CD4-positive, alpha-beta T cell treated with Interferon gamma for 1 hour (primary cell): ENCODE results near the gene FAM81B.

Experiments used
- DNase-seq: peaks from one replicate; pipeline ENCODE4 v3.0.0-alpha.2; 2020

The FAM81B gene

DNA sequence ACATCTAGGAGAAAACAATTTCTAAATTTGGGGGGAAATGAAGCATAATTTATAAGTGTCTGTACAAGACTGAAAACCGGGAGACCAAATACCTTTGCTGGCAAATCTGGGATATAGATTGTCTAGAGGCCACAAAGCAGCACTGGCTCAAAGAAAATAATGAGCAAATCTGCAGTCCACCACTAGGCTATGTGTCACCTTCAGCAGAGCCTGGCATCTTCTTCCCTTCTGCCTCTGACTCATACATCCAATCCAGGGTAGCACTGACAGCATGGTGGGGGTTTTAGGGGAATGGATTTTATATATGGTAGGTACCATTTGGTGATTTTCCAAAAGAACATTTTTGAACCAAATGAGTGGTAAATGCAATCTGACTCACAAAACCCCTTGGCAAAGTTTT lies 12.8 kb downstream of the FAM81B start:
- no peak for DNase-seq

- no peak for DNase-seq
These were observed 15.4 kb downstream of the FAM81B start for GRCh38 chr5:95406426-95407090.

DNA sequence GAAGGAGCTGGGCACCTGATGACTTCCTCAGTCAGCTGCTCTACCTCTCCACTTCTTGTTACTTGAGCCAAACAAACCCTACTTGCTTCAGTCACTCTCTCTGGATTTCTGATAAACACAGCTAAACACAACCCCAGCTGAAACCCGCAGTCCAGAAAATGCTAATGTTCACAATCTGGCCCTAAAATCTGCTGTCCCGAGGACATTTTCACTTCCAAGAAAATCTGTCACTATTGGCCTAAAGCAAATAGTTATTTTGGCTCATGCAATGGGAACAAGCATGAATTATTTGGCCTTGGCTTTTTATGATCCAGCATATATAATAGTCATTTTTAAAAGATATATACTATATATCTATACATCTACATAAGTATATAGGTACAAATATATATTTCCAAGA lies 19.1 kb downstream of the FAM81B start:
- no peak for DNase-seq

GRCh38 chr5:95411474-95411873 lies 20.3 kb downstream of the FAM81B start:
- no peak for DNase-seq

- no peak for DNase-seq
These were observed 23.3 kb downstream of the FAM81B start for GRCh38 chr5:95414451-95414850.

DNA sequence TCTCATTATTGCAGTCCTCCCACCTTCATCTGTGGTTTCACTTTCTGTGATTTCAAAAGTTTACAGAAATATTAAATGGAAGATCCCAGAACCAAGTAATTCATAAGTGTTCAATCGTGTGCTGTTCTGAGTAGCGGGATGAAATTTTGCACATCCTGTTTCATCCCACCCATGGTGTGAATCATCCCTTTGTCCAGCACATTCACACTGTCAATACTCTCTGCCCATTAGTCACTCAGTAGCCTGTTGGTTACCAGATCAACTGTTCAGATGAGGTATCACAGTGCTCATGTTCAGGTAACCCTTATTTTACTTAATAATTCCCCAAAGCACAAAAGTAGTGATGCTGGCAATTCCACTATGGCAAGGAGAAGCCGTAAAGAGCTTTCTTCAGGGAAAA lies 26.8 kb downstream of the FAM81B start:
- no peak for DNase-seq

DNA sequence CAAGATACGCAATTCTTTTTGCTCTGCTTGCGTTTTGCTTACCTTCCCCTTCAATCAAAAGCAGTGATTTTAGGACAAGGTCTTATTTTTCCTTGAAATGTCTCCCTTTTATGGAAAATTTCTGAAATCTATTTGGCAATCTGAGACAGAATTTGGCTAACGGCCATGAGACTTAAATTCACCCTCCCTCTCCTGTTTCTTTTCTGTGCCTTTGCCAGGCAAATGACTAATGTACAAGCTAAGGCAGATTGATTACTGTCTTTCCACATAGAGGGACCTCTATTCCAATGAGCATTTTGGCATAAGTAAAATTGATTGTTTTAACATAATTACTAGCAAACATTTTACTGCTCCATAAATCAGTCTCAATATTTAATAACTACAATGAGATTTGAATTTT lies 31.7 kb downstream of the FAM81B start:
- DNase-seq: no peak

- no peak for DNase-seq
These were observed 32.9 kb downstream of the FAM81B start for GRCh38 chr5:95424016-95424415.

DNA sequence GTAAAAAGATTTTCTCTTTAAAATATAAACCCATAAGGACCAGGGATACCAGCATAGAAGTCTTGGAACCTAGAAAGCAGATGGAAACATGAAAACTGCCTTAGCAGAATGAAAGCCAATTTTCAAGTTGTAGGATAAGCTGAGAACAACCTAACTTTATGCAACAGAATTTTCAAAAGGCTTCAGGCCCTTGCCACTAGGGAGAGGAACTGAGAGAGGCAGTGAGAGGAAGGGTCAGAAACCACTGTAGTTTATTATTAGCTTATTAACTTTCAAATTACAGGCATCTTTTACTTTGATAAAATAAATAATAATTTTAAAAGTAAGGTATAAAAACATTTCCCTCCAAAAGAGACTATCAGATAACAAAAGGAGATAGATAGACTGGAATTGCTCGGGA lies 33.4 kb downstream of the FAM81B start:
- no peak for DNase-seq

GRCh38 chr5:95426227-95426626 lies 35.1 kb downstream of the FAM81B start:
- no peak for DNase-seq

GRCh38 chr5:95432779-95433178 lies 41.6 kb downstream of the FAM81B start:
- DNase-seq: no peak

DNA sequence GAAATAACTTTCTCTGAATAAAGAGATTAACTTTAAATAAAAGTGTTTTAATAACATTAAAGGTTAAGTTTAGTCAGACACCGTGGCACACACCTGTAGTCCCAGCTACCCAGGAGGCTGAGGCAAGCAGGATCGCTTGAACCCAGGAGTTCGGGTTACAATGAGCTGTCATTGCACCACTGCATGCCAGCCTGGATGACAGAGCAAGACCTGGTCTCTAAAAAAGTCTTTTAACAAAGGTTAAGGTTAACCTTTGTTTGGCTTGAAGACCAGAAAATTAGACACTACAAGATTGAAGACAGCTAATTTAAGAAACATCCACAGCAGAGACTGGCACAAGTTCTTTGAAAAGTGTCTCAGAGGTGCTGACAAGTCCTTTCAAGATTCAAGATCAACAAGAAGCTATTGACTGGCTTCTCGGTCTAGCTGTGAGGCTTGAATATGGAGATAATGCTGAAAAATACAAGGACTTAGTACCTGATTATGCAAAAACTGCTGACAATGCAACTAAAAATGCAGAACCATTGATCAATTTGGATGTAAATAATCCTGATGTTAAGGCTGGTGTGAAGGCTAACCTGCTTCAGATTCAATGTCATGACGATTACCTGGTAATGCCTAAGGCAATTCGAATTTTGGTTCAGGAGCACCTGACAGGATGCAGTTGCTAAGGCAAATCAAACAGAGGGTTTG lies 48.8 kb downstream of the FAM81B start:
- DNase-seq: no peak

DNA sequence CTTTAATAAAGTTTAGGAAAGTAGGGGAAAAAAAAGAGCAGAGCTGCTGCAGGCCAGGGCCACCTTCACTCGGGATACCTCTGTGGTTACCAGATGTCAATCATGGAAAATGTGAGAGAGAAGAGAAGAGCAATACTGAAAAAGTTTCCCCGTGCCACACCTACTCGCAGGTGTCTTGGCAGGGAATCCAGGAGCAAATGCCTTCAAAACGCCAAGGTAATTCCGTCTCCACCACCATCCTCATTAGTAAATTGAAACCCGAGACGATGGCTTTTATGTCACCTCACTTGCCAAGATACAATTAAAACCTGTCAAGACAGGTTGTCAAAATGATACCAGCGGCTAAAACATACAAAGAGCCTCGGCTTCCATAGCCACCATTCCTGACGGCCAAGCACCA lies 49.7 kb downstream of the FAM81B start:
- DNase-seq: no peak

DNA sequence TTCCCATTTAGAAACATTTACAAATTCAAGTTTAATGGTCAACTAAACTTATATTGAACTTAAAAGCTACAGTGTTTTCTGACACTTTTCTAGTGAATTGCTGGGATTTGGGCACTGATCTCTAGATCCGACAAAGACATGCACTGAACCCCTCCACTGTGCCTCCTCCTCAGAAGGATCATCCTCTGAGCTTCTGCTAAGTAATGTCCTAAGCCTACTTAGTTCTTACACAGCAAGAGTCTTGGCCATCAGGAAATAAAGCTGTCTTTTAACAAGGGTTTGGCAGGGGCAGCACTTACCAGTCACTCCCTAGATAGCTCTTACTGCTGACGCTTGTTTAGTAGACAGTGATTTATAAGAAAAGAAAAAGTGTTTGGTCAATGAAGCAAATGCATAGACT lies 50.5 kb downstream of the FAM81B start:
- DNase-seq: no peak

DNA sequence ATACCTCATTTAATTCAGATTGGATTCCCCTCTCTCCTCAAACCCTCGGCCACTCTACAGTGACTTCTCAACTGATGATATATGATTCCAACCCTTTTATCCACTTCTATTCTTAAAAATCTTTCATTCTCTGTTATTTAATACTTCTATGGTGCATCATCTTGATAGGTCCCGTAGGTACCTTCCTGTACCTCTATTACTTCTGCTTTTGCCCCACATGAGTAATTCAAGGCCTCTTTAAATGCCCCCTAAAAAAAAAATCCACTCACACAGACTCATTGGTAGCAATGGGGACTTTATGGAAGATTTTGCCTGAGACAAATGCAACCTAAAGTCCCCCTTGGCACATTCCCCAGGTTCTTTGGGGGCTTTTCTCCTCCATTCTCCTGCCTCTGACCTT lies 54.3 kb downstream of the FAM81B start:
- DNase-seq: no peak

DNA sequence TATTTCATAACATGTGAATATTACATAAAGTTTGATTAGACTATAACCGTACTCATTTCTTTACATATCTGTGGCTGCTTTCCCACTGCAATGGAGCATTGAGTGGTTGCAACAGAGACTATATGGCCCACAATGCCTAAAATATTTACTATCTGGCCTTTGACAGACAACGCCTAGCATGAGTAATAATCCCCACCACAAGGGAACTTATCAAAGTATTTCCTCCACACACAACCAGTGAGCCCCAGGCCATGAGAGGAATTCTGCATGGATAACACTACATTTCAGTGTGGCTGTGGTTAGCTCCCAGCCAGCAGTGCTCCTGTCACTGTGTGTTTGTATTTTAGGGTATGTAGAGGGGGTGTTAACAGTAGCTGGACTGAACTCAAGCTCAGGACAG lies 54.8 kb downstream of the FAM81B start:
- DNase-seq: no peak

DNA sequence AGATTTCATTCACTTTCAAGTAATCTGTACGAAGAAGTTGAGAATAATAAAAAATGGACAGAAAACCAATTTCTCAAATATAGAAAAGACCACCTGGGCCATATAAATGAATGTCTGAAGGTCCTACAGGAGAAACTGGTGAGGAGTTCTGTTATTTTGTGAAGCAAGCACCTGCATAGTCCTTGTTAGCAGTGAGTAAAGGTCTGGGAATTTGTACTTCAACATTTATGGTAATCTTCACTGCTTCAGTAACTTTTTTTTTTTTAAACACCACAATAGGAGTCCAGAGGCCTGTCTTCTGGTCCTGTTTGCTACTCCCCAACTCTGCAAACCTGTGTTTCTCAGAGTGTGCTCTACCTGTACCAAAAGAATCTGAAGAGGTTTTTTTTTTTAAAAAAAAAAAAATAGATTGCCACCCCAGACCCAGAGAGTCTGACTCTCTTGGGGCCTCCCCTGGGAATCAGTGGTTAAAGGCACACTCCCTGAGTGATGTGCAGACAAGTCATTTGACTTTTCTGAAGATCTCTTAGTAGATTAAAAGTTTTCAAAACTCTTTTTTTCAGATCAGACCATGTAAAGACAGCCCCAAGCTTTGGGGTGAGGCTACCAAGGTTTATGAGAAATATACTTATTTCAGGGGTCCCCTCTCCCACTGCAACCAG lies 55.5 kb downstream of the FAM81B start:
- no peak for DNase-seq

DNA sequence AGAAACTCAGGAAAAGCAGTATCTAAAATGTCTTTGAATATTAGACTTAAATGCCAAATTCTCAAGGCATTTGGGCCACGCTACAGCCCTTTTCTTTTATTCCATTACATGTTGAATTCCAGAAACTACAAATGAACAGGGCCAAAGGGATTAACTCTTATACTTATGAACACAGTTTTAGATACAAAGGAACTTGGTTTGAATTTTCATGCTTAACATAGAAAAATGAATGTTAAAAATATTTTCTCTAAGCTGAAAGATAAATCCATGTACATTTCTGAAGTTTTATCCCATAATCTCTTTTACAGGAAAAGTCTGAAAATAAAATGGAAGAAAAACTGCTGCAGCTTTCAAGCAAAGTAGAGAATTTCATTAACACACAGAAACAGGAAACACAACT lies 56.8 kb downstream of the FAM81B start:
- no peak for DNase-seq

DNA sequence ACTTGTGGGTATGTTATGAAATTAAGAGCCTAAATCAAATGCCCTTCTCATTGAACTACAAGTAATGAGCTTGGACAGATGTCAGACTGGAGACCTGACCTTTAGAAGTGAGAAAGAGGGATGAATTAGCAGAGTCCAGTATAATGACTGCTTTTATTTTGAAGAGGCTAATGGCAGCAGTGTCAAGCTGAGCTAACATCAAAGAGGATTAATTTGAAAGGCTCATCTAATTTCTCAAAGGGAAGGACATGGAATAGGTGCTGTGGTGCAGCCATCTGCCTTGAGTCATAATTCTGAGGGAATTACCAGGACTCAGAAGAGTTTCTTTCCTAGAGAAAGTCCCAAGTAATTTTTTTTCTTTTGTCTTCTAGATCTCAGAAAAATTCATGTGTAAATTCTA lies 57.6 kb downstream of the FAM81B start:
- DNase-seq: no peak

- DNase-seq: no peak
These were observed 58.3 kb downstream of the FAM81B start for GRCh38 chr5:95449460-95449859.

DNA sequence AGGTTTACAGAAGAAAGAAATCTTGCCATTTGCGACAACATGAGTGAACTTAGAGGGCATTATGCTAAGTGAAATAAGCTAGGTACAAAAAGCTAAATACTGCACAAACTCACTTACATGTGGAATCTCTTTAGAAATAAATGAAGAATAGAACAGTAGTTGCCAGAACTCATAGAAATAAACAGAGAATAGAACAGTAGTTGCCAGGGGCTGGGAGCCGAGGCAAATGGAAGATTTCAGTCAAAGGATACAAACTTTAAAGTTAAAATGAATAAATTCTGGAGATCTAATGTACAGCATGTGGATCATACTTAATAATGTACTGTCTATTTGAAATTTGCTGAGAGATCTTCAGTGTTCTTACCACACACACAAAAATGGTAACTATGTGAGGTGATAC lies 63.4 kb downstream of the FAM81B start:
- DNase-seq: no peak

- no peak for DNase-seq
These were observed 69.5 kb downstream of the FAM81B start for GRCh38 chr5:95460665-95461064.

GRCh38 chr5:95471487-95471886 lies 80.3 kb downstream of the FAM81B start:
- DNase-seq: no peak

DNA sequence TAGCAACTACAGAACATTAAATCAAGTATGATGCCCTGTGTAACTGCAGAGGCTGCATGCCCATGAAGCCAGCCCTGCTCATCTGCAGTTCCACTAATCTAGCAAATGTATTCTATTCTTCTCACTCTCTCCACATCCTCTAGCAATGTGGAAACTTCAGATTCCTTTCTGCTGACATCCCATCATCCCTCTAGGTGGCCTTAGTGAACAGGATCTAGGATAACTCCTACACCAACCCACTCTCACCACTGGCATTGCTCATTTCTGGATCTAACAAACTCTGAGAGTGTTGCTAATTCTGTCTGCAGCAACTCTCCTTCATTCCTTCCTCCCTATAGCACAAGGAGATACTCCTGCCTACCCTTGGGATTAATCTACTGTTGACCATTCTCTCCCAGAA lies 80.8 kb downstream of the FAM81B start:
- DNase-seq: no peak

GRCh38 chr5:95484421-95484820 lies 93.3 kb downstream of the FAM81B start:
- DNase-seq: no peak
